Measurements from ENCODE around the gene RPL14.

DNA sequence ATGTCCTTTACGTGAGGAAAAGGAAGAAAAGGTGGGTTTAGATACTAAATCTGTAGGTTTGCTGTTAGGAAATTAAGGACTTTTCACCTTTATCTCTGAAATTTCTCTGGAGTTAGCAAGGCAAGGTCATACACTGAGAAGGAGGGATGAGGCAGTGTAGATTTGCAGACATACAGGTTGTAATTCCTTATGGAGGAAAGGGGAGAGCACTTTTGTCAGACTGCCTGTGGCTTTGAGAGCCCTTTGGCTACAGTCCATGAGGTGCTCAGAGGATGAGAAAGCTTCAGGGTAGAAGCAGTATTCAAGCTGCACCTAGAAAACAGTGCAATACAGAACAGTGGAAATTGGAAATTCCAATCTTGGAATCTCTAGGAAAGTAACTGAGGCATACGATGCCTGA is 8.3 kb downstream of the RPL14 start:
- TF ChIP-seq POLR2AphosphoS5 (IDR thresholded peaks at IDR 0.05; ENCODE audit: low read depth, low read length) (no peak), TAF1 (IDR thresholded peaks at IDR 0.05; ENCODE audit: borderline replicate concordance, insufficient read depth, low read length) (no peak), SIN3A (IDR thresholded peaks at IDR 0.05; ENCODE audit: borderline replicate concordance, insufficient read depth, low read length) (no peak), REST (IDR thresholded peaks at IDR 0.05; ENCODE audit: insufficient read depth in 1 of 2, low read depth in 2 of 2, low read length in 2 of 2) (no peak), FOXP2 (optimal IDR thresholded peaks at IDR 0.05; ENCODE audit: borderline replicate concordance, extremely low read depth, extremely low read length, insufficient read depth) (no peak)
